Activated CD4-positive, alpha-beta T cell treated with anti-CD3 and anti-CD28 coated beads for 1 hour (primary cell): Measurements from ENCODE around the gene DTNB.
"Not testable (repeated sequence)": the region's sequence is repeated elsewhere in the genome, so short reads cannot be mapped to it uniquely, and the experiment has no call there.

ENCODE experiments used
- DNase-seq: peaks from one replicate; pipeline ENCODE4 v3.0.0-alpha.2; 2020

DTNB gene

DNA sequence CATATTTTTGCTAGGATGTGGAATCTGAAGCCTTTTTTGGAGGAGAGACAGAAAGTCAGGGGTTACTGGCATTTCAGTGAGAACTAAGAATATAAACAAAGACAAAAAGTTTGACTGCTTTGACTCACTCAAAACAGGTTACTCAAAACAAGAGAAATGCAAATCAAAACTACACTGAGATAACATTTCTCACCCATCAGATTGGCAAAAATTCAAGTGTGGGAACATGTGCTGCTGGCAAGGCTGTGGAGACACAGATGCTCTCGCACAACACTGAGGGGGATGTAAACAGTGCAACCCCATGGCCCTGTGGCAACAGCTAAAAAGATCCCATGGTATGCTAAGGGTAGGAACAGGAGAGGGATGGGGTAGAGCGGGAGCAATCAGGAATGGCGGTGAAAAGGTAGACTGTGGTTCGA lies 86.6 kb downstream of the DTNB start:
- DNase-seq = no peak

GRCh38 chr2:25585189-25585588 lies 88.2 kb downstream of the DTNB start:
- no peak for DNase-seq

GRCh38 chr2:25582077-25582830 lies 91.1 kb downstream of the DTNB start:
- no peak for DNase-seq

DNA sequence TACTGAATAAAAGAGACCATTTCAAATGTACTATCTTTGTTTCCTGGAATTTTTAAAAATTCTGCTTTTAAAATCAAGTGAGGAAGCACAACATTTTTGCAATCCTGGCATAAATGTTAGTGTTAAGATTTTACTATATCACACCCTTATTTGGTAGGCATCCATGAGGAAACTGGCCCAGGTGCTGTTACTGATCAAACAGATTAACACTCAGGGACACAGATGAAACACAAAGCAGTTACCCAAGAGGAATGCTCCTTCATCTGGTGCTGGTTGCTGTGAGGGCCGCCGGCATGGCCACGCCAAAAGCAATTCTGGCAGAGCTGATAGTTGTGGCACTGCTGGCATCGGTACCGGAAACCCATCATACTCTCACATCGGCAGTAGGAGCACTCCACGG lies 96.8 kb downstream of the DTNB start:
- no peak for DNase-seq

GRCh38 chr2:25572638-25573037 lies 100.7 kb downstream of the DTNB start:
- DNase-seq = no peak

- DNase-seq = no peak
Observed at GRCh38 chr2:25570161-25570845, 103.1 kb downstream of the DTNB start.

DNA sequence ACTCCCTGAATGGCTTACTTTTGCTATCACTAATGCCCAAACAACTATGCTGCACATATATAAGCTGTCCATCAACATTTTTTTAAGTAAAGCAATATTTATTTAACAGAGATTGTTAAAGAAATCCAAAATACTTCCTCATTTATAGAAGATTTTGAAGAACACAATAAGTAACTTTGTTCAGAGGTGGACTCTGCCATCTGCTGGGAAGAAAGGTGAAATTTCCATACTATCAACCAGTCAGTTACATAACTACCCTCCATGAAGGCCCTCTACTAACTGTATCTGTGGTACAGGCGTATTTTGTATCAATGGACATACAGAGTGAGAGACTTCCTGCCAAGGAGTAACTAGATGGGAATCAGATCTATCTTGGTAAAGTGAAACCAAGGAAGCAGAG lies 106.0 kb downstream of the DTNB start:
- DNase-seq = no peak

GRCh38 chr2:25566694-25567093 lies 106.7 kb downstream of the DTNB start:
- DNase-seq = no peak

DNA sequence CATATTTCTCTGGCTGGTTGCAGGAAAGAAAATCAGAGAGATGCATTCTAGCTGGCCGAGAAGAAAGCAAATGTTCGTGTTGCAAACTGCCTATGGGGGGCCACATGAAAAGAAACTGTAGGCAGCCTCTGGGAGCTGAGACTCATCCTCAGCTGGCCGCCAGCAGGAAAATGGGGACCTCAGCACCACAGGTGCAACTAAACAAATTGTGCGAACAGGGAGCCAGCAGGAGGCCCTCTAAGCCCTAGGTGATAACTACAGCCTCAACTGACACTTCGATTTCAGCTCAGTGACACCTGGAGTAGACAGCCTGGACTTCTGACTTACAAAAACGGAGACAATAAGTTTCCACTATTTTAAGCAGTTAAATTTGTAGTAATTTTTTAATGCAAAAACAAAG lies 107.3 kb downstream of the DTNB start:
- DNase-seq = no peak

GRCh38 chr2:25561136-25561850 lies 112.1 kb downstream of the DTNB start:
- DNase-seq = no peak

DNA sequence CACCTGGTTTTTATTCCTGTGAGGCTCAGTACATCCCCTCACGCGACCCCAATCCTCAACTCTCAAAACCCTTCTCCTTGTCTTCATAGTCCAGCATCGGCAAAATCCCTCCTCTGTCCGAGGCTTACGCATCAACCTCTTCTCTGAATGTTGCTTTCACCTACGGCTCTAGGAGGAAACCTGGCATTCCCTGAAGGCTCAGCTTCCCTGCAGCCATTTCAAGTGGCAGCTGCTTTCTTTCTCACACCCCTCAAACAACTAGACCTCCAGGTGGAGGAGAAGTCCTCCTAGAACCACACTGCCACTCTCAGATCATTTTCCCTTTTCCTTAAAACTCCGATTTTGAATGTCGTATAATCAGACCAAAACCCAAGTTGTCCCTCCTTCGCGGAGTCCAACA lies 114.2 kb downstream of the DTNB start:
- DNase-seq = no peak

- no peak for DNase-seq
Observed at GRCh38 chr2:25558262-25558661, 115.1 kb downstream of the DTNB start.

GRCh38 chr2:25557179-25558036 lies 116.0 kb downstream of the DTNB start:
- DNase-seq = no peak

GRCh38 chr2:25552318-25552717 lies 121.1 kb downstream of the DTNB start:
- no peak for DNase-seq

GRCh38 chr2:25551316-25551715 lies 122.1 kb downstream of the DTNB start:
- DNase-seq = no peak

DNA sequence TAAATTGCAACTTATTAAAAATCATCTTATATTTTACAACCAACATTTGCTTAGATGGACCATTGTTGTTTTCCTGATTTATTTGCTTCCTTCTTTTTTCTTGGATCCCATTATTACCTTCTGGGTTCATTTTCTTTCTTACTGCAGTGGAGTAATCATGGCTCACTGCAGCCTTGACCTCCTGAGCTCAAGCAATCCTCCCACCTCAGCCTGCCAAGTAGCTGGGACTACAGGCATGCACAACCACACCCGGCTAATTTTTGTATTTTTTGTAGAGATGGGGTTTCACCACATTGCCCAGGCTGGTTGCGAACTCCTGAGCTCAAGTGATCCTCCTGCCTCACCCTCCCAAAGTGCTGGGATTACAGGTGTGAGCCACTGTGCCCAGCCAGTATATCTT lies 123.8 kb downstream of the DTNB start:
- not testable (repeated sequence) for DNase-seq

- no peak for DNase-seq
Observed at GRCh38 chr2:25548601-25549000, 124.8 kb downstream of the DTNB start.

- DNase-seq = no peak
Observed at GRCh38 chr2:25546852-25547251, 126.5 kb downstream of the DTNB start.

DNA sequence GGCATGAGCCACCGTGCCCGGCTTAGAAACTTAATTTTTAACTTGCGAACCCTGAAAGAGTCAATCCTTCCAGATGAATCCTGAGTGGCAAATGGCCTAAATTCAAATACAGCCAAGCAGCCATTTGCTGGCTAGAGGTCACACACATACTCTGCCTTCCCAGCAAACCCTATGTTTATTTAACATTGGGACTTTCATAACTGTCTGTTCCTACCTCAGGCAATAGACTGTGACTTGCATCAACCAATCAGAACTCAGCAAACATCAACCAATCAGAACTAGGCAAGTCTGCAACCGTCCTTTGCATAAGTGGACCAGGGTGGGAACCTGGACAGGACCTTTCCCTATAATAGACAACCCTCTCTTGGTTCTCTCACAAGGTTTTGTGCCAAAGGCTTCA lies 127.5 kb downstream of the DTNB start:
- DNase-seq = no peak

DNA sequence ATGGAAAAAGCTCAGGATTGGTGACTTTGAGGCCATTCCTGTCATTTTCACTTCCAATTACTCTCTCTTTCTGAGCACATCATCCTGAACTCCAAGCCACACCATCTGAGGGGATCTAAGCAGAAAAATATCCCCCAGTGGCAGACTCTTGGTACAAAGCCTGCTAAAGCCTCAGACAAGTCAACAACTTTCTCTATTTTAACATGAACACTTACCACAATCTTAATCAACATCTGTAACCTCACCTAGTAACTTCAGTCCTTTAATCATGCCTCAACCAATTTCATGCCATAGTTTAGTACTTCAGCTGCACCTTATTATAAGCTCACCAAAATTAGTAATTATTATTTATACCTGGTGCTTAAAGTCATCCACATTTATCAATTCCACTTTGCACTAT lies 128.9 kb downstream of the DTNB start:
- DNase-seq = no peak

- no peak for DNase-seq
Observed at GRCh38 chr2:25543939-25544338, 129.4 kb downstream of the DTNB start.

DNA sequence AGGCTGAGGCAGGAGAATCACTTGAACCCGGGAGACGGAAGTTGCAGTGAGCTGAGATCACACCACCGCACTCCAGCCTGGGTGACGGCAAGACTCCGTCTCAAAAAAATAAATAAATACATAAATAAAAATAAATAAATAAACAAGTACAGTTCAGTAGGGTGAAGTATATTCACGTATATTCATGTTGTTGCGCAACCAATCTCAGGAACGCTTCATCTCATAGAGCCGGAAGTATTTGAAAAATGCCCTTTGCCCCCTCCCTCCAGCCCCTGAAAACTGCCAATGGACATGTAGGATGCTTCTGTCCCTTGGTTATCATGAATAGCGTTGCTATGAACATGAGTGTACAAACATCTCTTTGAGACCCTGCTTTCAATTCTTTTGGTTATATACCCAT lies 132.0 kb downstream of the DTNB start:
- no peak for DNase-seq

GRCh38 chr2:25539136-25539535 lies 134.2 kb downstream of the DTNB start:
- no peak for DNase-seq
